Right ventricle myocardium inferior (tissue), 1 donor: Measurements from ENCODE around the gene AQP2. TPM values are rescaled to one million over a fixed set of nuclear protein-coding genes. Genes with fewer than 3 reads are reported as not detected.
A peak's percentile ranks its signal among the peaks of the same experiment; 100 is the strongest.

Source experiments
- ATAC-seq: fragments of 200-7000 bp; cut with Tn5 transposase; one replicate; pipeline ENCODE4 v1.9.1; 2020; ENCODE audit warnings: mild to moderate bottlenecking, moderate library complexity
- DNase-seq: peaks from one replicate; pipeline ENCODE4 v3.0.0; 2021; ENCODE audit errors: missing footprints
- intact Hi-C: fragments of 100-400 bp; cut with DNase I; formaldehyde crosslinking; loops from one replicate; pipeline ENCODE4 v1.11.0; 2022
- total RNA-seq: library from RNA; stranded (reverse); fragmentation: NEBNext Ultra II Directional; extraction: Animal tissue kit (Norgen Biotek cat#: 25700); gene quantifications from one replicate; pipeline ENCODE4 v1.2.1, GENCODE V29; 2021
- donor health status: DM: no; HTN: yes; CAD: no; lungs with severe emphysema.

The AQP2 gene
- total RNA-seq, 1 donor from 2014 or later: not detected

DNA sequence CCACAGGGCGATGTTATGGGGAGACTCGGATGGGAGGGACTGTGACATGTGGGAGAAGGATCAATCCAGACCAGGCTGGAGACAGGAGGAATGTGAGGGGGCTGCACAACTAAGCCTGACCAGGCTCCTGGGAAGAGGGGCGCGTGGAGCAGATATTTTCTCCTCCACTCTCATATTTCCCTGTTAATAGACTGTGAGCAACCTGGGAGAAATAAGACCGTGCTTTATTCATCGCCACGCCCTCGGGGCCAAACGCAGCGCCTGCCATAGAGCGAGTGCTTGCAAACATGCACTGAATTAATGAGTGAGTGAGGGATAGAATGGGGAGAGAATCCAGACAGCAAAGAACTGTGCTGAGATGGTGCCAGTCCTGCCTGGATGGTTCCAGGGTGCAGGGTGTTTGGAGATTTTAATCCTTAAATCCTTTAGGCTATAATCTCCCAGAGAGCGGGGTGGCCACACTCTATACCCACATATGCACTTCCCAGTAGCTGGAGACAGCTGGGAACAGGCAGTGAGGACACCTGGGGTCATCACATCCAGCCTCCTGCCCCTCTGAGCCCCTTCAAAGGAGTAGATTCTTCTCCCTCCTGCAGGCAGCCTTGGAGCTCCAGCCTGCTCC, 33.3 kb upstream of the AQP2 start:
- no peak for DNase-seq
- intact Hi-C loops: no loop called here
- ATAC-seq: no peak

DNA sequence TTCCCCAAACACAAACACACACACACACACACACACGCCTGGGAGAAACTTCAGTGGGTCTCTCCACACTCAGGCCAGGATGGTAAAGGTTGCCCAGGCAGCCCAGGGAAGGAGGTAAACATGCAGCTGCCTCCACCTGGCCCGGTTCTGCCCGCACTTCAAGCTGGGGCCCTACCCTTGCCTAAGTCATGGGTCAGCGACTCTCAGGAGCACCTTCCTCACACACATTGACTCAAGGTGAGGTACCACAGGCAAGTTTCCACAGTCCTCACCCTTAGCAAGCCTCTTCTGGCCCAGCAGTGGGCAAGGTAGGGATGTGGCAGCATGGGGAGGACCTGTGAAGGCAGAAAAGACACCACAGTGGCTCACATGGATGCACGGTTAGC, 32.8 kb upstream of the AQP2 start:
- intact Hi-C loops: no loop called here
- ATAC-seq: no peak
- no peak for DNase-seq

DNA sequence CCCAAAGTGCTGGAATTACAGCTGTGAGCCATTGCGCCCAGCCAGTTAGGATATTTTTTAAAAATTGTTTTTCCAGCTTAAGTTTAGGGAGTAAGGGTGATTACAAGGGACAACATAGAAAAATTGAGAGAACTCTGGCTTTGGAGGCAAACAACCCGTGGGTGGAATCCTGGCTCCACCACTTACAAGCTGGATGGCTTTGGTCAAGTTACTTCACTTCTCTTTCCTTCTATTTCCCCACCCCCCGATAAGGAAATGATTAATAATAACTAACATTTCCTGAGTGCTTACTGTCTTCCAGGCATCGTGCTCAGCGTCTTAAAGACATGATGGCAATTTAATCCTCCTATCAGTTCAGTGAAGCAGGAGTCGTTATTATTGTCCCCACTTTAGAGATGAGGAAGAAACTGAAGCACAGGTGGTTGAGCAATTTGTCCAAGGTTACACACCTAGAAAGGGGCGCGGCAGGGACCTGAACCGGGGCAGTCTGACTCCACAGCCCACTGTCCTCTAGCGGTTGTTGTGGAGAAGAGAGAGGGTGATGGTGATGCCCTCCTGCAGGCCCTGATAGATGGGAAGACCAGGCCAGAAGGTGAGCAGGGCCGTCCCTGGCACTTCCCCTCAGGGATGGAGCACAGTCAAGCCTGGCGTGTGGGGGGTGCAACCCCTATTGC, 30.2 kb upstream of the AQP2 start:
- DNase-seq (no peak), ATAC-seq (peak; percentile 42)

DNA sequence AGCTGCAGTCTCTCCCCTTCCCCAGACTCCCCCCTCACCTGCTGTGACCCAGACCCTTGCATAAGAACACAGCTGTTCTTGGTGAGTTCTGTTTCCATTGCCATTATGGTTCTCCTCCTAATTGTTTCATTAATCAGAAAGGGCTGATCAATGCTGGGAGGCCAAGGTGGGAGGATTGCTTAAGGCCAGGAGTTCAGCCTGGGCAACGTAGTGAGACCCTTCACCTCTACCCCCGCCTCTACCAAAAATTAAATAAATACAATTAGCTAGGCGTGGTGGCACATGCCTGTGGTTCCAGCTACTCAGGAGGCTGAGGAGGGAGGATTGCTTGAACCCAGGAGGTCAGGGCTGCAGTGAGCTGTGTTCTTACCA, 29.6 kb upstream of the AQP2 start:
- ATAC-seq (no peak), DNase-seq (no peak)
- intact Hi-C loops: no loop called here

More for the DNA sequence above, 30.2 kb upstream of the AQP2 start:
- intact Hi-C loops: no loop called here

DNA sequence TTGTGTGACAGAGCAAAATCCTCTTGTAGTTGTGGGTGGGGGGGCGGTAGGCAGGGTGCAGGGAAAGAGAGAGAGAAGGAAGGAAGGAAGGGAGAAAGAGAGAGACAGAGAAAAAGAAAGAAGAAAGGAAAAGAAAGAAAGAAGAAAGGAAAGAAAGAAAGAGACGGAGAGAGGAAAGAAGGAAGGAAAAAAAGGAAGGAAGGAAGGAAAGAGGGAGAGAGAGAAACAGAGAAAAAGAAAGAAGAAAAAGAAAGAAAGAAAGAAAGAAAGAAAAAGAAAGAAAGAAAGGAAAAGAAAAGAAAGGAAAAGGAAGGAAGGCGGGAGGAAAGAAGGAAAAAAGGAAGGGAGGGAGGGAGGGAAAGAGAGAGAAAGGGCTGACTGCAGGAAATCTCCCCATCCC, 29.2 kb upstream of the AQP2 start:
- ATAC-seq: no peak
- intact Hi-C loops: no loop called here
- DNase-seq: no peak

DNA sequence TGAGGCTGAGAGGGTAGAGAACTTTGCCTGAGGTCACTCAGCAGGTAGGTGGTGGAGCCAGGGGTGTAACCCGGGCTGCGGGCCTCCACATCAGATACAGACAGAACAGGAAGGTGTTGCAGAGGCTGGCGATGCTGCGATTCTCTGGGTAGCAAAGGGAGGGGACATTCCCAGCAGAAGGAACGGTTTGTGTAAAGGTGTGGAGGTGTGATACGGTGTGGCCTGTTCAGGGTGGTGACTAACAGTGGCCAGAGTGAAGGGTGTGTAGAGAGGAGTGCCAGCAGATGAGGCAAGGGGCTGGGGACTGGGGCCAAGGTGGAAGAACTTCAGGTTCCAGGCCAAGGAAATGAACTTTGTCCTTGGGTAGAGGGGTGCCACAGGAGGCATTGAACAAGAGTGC, 28.6 kb upstream of the AQP2 start:
- ATAC-seq: no peak
- no peak for DNase-seq
- intact Hi-C loops: no loop called here

DNA sequence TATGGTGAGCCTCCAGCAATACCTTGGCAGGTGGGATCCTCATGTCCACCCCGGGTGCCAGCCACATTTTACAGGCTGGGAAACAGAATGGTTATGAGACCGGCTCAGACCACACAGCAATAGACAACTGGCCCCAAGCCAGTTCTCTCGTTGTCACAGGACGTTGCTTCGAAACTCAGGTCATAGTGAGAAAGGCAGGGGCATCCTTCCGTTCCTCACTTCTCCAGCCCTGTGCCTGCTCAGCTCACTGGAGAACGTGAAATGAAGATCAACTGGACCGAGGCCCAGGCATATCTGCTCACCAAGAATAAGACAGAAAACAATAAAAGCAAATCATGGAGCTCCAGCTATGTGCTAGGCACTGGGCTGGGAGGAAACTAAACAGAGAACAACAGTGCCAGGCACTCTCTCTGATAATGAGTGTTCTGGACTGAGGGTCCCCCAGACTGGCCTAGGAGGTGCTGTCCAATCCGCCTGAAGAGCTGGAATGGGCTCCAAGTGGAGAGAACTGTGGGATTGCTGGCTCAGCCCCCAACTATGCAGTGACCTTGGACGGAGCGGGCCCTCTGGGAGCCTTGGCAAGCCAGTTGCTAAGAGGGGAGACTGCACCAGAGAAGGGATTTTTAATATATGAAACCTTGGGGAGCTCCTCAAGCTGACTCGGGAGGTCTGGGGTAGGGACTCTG, 28.0 kb upstream of the AQP2 start:
- no peak for DNase-seq
- intact Hi-C loops: no loop called here
- ATAC-seq: peak; percentile 76

DNA sequence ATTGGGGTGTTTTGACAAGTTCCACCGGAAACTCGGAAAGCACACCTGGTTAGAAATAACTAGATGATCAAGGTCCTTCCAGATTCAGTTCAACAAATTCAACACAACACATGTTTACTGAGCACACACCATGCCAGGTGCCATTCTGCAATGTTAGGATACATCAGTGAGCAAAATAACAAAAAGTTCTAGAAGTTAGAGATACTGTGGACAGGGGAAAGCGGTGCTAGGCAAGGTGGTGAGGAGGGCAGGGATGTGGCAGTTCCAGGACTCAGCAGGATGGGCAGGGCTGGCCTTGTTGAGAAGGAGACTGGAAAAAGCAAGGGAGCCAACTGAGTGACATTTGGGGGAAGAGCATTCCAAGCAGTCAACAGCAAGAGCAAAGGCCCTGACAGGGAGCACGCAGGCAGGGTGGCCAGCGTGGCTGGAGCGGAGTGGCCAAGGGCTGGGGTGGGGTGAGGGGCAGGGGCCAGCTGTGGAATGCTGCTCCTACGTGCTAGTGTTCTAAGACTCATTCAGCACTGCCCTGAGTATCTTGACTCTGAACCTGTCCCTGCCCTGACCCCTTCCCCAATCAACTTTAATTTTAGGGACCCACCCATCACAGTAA, 27.4 kb upstream of the AQP2 start:
- no peak for DNase-seq
- intact Hi-C loops: no loop called here
- ATAC-seq: peak; percentile 75

DNA sequence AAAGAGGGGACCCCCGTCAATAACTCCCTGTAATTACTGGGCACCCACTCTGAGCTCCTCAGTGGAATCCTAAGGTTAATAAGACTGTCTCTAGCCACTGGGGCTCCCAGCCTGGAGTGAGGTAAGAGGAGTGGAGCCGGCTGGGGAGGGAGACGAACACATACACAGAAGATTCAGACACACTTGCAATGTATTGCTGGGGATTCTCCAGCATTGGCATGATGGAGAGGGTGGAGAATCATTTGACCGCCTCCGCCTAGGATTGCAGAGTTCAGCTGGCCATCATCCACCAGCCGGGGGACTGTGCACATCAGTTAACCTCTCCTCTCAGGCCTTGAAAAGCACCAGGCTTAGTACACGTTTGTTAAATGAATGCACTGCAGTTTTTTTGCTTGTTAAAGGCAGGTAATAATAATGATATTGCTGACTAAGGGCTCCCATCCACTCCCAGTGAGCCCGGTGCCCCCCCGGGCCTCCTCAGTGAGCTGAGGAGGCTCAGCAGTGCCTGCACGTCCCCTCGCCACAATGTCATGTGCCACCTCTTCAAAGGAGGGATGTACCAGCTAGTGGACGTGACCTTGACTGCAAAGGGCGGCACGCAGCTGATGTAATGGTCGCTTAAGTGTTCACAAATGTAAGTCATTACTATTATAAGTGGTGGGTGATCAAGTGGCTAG, 26.5 kb upstream of the AQP2 start:
- intact Hi-C loops: no loop called here
- DNase-seq (peak; percentile 76), ATAC-seq (peak; percentile 40)

DNA sequence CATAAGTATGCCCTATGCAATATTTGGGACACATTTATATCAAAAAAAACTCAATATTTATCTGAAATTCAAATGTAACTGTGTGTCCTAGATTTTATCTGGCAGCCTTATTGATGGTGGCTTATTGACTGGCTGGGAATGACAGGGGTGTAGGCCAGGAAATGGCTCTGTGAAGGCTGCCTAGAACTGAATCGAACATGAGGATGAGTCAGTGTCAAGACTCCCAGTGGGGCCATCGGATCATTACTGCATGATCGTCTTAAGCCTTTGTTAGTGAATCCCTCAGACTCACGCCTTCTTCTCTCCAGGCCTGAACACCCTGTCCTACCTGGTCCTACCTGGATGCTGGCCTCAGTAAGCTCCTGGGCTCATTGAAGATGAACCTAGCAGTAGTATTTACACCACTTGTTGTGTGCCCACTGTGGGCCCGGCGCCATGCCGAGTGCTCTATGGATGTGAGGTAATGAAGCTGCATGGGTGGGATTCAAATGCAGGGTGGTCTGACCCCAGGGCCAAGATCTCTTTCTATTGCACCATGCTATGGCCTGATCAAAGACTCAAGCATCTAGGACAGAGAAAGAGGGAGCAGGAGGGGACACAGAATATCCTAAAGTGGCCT, 25.8 kb upstream of the AQP2 start:
- intact Hi-C loops: no loop called here
- no peak for ATAC-seq
- DNase-seq: no peak

DNA sequence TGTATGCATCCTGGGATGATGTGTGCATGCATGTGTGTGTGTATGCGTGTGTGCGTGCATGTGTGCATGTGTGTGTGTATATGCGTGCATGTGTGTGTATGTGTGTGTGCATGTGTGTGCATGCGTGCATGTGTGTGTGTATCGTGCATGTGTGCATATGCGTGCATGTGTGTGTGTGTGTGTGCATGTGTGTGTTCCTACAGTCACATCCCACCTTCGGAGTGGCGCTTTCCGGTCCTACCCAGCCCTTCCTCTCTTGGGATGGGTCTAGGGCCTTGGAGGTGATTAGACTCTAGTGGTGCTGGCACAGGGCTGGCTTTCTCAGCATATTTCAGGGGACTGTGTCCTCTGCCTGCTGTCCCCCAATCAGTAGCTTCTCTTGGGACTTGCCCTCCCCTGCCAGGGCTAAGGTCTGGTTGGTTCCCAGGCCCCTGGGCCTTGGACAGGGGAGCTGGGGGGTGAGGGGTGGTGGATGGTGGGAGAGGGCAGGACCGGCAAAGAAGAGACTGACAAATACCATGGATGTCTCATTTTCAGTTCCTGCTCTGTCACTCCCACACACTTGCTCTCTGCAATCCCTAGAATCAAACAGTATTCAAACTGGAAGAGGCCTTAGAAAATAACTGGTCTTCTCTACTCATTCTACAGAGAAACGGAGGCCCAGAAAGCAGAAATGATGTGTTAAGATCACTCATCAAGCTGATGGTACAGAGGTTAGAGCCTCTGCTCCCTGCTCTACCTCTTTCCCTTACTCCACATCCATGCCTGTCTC, 24.9 kb upstream of the AQP2 start:
- intact Hi-C loops: no loop called here
- DNase-seq (no peak), ATAC-seq (no peak)

DNA sequence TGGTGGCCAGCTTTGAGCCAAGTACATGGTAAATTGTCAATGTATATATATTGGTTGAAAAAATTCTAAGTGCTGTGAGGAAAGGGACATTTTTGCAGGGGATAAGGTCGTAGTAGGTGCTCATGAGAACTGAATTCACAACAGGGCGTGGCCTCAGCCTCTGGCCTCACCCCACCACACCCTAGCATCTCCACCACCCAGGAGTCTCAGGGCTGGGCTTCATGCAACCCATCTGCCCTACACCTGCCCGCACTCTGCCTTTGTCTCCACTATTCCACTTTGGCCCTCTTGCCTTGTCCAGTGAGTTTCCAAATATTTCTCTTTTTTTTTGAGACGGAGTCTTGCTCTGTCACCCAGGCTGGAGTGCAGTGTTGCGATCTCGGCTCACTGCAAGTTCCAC, 22.1 kb upstream of the AQP2 start:
- no peak for DNase-seq
- ATAC-seq: no peak
- intact Hi-C loops: no loop called here

DNA sequence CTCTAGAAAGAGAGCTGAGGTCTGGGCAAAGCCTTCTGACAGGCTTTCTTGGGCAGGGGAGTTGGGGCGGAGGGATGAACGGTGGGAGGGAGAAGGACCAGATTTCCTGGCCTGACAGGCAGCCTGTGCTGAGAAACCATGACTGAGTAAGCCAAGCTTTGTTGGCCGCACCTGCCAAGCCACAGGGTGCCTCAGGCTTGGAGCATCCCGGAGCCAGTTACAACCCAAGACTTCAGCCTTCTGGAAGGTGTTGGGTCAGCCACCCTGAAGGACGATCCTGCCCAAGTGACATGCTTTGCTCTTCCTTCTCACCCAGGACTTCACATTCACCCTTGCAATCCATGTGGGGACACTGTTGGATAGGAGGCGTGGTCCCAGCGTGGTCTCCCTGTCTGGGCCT, 21.0 kb upstream of the AQP2 start:
- DNase-seq (no peak), ATAC-seq (no peak)
- intact Hi-C loops: no loop called here

DNA sequence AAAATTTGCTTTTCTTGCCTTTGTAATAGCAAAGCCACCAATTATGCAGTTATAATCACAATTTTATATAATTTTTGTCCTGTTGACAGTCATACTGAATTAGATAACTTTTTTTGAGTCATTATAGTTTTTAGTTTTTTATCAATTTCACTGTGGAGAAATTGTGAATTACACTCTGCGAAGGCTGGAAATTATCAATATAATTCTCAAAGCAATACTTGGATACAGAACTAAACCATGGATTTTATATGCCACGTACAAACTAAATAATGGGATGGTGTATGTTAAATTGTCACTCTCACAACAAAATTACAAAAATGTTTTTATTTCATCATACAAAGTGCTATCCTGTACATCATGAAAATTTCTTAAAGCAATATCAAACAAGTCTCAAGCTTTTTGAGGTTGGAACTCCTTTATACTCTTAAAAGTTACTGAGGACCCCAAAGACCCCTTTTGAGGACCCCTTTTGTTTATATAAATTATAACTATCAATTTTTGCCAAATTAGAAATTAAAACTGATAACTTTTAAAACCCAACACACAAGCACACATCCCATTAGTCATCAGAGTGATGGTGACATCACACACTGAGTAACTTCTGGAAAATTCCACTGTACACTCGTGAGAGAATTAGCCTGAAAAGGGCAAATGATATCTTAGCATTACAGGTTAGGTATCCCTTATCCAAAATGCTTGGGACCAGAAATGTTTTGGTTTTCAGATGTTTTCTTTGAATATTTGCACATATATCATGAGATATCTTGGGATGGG, 19.8 kb upstream of the AQP2 start:
- ATAC-seq (no peak), DNase-seq (no peak)
- intact Hi-C loops: no loop called here

DNA sequence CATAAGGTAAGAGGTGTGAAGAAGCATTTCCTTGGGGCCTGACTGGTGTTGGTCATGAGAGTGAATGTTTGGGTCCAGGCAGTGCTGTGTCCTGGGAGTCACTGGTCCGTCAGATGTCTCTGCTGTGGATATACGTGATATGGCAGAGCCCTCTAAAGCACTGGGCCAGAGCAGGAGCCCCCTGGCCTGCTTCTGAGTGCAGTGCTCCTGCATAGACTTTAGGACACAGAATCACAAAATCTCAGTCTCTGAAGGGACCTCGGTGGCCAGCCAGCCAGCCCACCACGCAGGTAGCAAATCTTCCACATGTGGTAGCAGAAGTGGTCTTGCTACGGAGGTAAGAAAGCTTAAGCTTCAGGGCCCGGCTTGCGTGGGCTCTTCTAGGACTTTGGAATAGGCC, 18.5 kb upstream of the AQP2 start:
- intact Hi-C loops: no loop called here
- ATAC-seq (no peak), DNase-seq (no peak)

DNA sequence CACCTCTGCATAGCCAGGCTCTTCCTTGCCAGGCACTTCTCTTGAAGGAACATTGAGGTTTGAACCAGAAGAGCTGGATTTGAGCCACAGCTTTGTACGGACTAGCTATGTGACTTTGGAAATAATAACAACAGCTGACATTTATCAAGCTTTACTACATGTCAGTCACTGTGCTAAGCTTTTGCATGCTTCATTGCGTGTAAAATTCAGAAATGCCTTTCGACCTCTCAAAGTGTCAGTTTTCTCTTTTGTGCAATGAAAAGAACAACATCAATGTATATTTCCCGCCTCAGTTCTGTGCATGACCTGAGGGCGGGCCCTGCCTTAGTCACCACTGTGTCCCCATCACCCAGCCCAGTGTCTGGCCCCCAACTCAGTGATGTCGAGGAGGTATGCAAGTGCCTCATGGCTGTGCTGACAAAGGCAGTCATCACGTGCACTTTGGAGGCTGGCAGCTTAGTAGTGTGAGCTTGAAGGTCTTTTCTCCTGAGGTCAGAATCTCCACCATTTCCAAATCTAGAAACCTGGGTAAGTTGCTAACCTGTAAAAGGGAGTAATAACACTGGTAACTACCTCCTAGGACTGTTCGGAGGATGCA, 17.9 kb upstream of the AQP2 start:
- no peak for DNase-seq
- no peak for ATAC-seq
- intact Hi-C loops: no loop called here

DNA sequence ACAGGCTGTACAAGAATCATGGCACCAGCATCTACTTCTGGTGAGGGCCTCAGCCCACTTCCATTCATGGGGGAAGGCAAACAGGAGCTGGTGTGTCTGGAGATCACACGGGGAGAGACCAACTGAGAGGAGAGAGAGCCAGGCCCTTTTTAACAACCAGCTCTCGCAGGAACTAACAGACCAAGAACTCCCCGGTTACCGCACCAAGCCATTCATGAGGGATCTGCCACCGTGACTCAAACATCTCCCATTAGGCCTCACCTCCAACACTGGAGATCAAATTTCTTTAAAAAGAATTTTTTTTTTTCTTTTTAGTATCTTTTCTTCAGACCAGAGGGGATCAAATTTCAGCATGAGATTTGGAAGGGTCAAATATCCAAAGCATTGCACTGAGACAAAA, 16.7 kb upstream of the AQP2 start:
- ATAC-seq (no peak), DNase-seq (no peak)
- intact Hi-C loops: no loop called here
